Prostate gland (tissue), 2 donors: ENCODE data around the gene CNTNAP2.

Source experiments
- CTCF ChIP-seq, 4 experiments: fragments of 200-600 bp in 2 of 4; fragments of 450-650 bp in 2 of 4; sonication (generic) in 2 of 4; IDR thresholded peaks; 1 replicate in 3 of 4; 2 replicates in 1 of 4; pipeline ENCODE4 v1.5.1; 2016 to 2019; ENCODE audit warnings: antibody characterized with exemption in 4 of 4, mild to moderate bottlenecking in 2 of 4, moderate library complexity in 2 of 4
- POLR2A ChIP-seq: fragments of 450-650 bp; IDR thresholded peaks from one replicate; pipeline ENCODE4 v1.6.1; 2016; ENCODE audit warnings: antibody characterized with exemption, mild to moderate bottlenecking
- POLR2AphosphoS5 ChIP-seq: sonication (generic); formaldehyde crosslinking; IDR thresholded peaks from one replicate; pipeline ENCODE4 v1.6.1; 2017; ENCODE audit warnings: antibody characterized with exemption

GRCh38 chr7:148334959-148335577 is 2218.5 kb downstream of the CNTNAP2 start:
- TF ChIP-seq POLR2A = no peak
- TF ChIP-seq CTCF (IDR thresholded peaks at IDR 0.05) = no peak
- TF ChIP-seq POLR2AphosphoS5 = no peak
